H9 (cell line): ENCODE data around the gene CXCR5. TPM values are rescaled to one million over a fixed set of nuclear protein-coding genes. Genes with fewer than 3 reads are reported as not detected.

Experiments
- DNase-seq: peaks from one replicate; pipeline ENCODE4 v3.0.0-alpha.2; 2017
- H2AFZ ChIP-seq: one replicate; pipeline ENCODE4 v1.6.1; 2013; ENCODE audit warnings: mild to moderate bottlenecking, low read length, control low read depth, moderate library complexity
- H2AK5ac ChIP-seq: 2 replicates; pipeline ENCODE4 v1.6.1; 2013; ENCODE audit warnings: low read length, control low read depth, mixed read lengths; ENCODE audit not compliant: insufficient read length
- H2BK120ac ChIP-seq: one replicate; pipeline ENCODE4 v1.6.1; 2013; ENCODE audit warnings: low read depth, mild to moderate bottlenecking, low read length, control low read depth, inconsistent platforms; ENCODE audit not compliant: poor library complexity, severe bottlenecking
- H2BK12ac ChIP-seq: 2 replicates; pipeline ENCODE4 v1.6.1; 2013; ENCODE audit warnings: low read length, control low read depth, mixed read lengths, low read depth; ENCODE audit not compliant: insufficient read length
- H2BK15ac ChIP-seq: 2 replicates; pipeline ENCODE4 v1.6.1; 2013; ENCODE audit warnings: low read depth, low read length, control low read depth
- H2BK20ac ChIP-seq: one replicate; pipeline ENCODE4 v1.6.1; 2013; ENCODE audit warnings: low read depth, mild to moderate bottlenecking, low read length, control low read depth, inconsistent platforms; ENCODE audit not compliant: poor library complexity, severe bottlenecking
- H2BK5ac ChIP-seq: 2 replicates; pipeline ENCODE4 v1.6.1; 2013; ENCODE audit warnings: low read length, control low read depth, mixed read lengths; ENCODE audit not compliant: insufficient read length
- H3K14ac ChIP-seq: 2 replicates; pipeline ENCODE4 v1.6.1; 2013; ENCODE audit warnings: low read length, control low read depth; ENCODE audit not compliant: insufficient read depth
- H3K18ac ChIP-seq: 2 replicates; pipeline ENCODE4 v1.6.1; 2013; ENCODE audit warnings: low read depth, mild to moderate bottlenecking, mixed read lengths, low read length, control low read depth; ENCODE audit not compliant: insufficient read length
- H3K23ac ChIP-seq: 2 replicates; pipeline ENCODE4 v1.6.1; 2013; ENCODE audit warnings: low read length, control low read depth, mixed read lengths, low read depth; ENCODE audit not compliant: insufficient read length
- H3K23me2 ChIP-seq: 2 replicates; pipeline ENCODE4 v1.6.1; 2013; ENCODE audit warnings: low read depth, mild to moderate bottlenecking, mixed read lengths, low read length, control low read depth; ENCODE audit not compliant: insufficient read length, poor library complexity, severe bottlenecking
- H3K27ac ChIP-seq: 2 replicates; pipeline ENCODE4 v1.5.1; 2013; ENCODE audit warnings: low read length, control low read depth, mixed read lengths, low read depth; ENCODE audit not compliant: insufficient read length
- H3K27me3 ChIP-seq: 2 replicates; pipeline ENCODE4 v1.6.1; 2013; ENCODE audit warnings: low read length, control low read depth, inconsistent platforms; ENCODE audit not compliant: insufficient read depth
- H3K4ac ChIP-seq: 2 replicates; pipeline ENCODE4 v1.6.1; 2013; ENCODE audit warnings: low read depth, mild to moderate bottlenecking, control low read depth, inconsistent platforms, low read length, moderate library complexity
- H3K4me1 ChIP-seq: 2 replicates; pipeline ENCODE4 v1.6.1; 2013; ENCODE audit warnings: low read length, control low read depth, inconsistent platforms; ENCODE audit not compliant: insufficient read depth
- H3K4me2 ChIP-seq: 2 replicates; pipeline ENCODE4 v1.6.1; 2013; ENCODE audit warnings: low read length, control low read depth, mixed read lengths; ENCODE audit not compliant: insufficient read length, insufficient read depth
- H3K56ac ChIP-seq: 2 replicates; pipeline ENCODE4 v1.6.1; 2013; ENCODE audit warnings: low read depth, mild to moderate bottlenecking, mixed read lengths, low read length, control low read depth; ENCODE audit not compliant: insufficient read length
- H3K79me1 ChIP-seq: 2 replicates; pipeline ENCODE4 v1.6.1; 2013; ENCODE audit warnings: low read depth, mild to moderate bottlenecking, moderate library complexity, low read length, control low read depth, inconsistent platforms; ENCODE audit not compliant: insufficient read depth, poor library complexity, severe bottlenecking
- H3K79me2 ChIP-seq: 2 replicates; pipeline ENCODE4 v1.6.1; 2013; ENCODE audit warnings: low read length, control low read depth, inconsistent platforms; ENCODE audit not compliant: insufficient read depth
- H3K9ac ChIP-seq: 2 replicates; pipeline ENCODE4 v1.6.1; 2013; ENCODE audit warnings: low read length, control low read depth, mixed read lengths; ENCODE audit not compliant: insufficient read length; ENCODE audit errors: extremely low read depth
- H3K9me3 ChIP-seq: one replicate; pipeline ENCODE4 v1.6.1; 2013; ENCODE audit warnings: low read depth, low read length, inconsistent platforms; ENCODE audit not compliant: control insufficient read depth
- H3T11ph ChIP-seq: one replicate; pipeline ENCODE4 v1.6.1; 2013; ENCODE audit warnings: mild to moderate bottlenecking, low read length, control low read depth, inconsistent platforms
- H4K20me1 ChIP-seq: one replicate; pipeline ENCODE4 v1.6.1; 2013; ENCODE audit not compliant: control insufficient read depth, insufficient read length, insufficient read depth
- H4K5ac ChIP-seq: 2 replicates; pipeline ENCODE4 v1.6.1; 2013; ENCODE audit warnings: low read depth, mild to moderate bottlenecking, mixed read lengths, low read length, control low read depth; ENCODE audit not compliant: insufficient read length
- H4K8ac ChIP-seq: replicated peaks from 2 replicates; pipeline ENCODE4 v1.6.1; 2013; ENCODE audit warnings: low read length, control low read depth, mixed read lengths, low read depth; ENCODE audit not compliant: insufficient read length
- H4K91ac ChIP-seq: 2 replicates; pipeline ENCODE4 v1.6.1; 2013; ENCODE audit warnings: low read depth, mild to moderate bottlenecking, moderate library complexity, mixed read lengths, low read length, control low read depth; ENCODE audit not compliant: insufficient read length
- H3K27ac Mint-ChIP-seq, 3 experiments: 2 replicates in 2 of 3; 3 replicates in 1 of 3; pipeline ENCODE4 v1.8.0; 2020 to 2021; ENCODE audit warnings: mixed read lengths in 3 of 3, mild to moderate bottlenecking in 1 of 3, moderate library complexity in 1 of 3
- H3K27me3 Mint-ChIP-seq: 2 replicates; pipeline ENCODE4 v1.8.0; 2021; ENCODE audit warnings: low read depth, mild to moderate bottlenecking, moderate library complexity, mixed read lengths
- H3K36me3 Mint-ChIP-seq, 3 experiments: 2 replicates in 2 of 3; 3 replicates in 1 of 3; pipeline ENCODE4 v1.8.0; 2020 to 2021; ENCODE audit warnings: low read depth in 3 of 3, mixed read lengths in 3 of 3; ENCODE audit not compliant: insufficient read depth in 1 of 3
- H3K4me1 Mint-ChIP-seq, 2 experiments: 2 replicates each; pipeline ENCODE4 v1.8.0; 2020; ENCODE audit warnings: mixed read lengths in 2 of 2
- H3K4me3 Mint-ChIP-seq, 2 experiments: 2 replicates in 1 of 2; 3 replicates in 1 of 2; pipeline ENCODE4 v1.8.0; 2020 to 2021; ENCODE audit warnings: mild to moderate bottlenecking in 2 of 2, mixed read lengths in 2 of 2, moderate library complexity in 1 of 2
- H3K9me3 Mint-ChIP-seq, 2 experiments: 2 replicates in 1 of 2; 3 replicates in 1 of 2; pipeline ENCODE4 v1.8.0; 2020; ENCODE audit warnings: mild to moderate bottlenecking in 2 of 2, mixed read lengths in 2 of 2, moderate library complexity in 1 of 2
- CTCF ChIP-seq: fragments of 200-600 bp; sonication (generic); conservative IDR thresholded peaks from 3 replicates; pipeline ENCODE4 v1.8.0; 2021; ENCODE audit warnings: antibody characterized with exemption, mild to moderate bottlenecking
- WGBS: extraction: QIAGEN DNeasy Blood & Tissue Kit; methylation state at CpG from one replicate; pipeline ENCODE4 v1.1.7; 2013; ENCODE audit warnings: missing lambda C conversion rate, low lambda C conversion rate, mixed read lengths; ENCODE audit not compliant: insufficient read length; ENCODE audit errors: extremely low coverage; 5-methylcytosine and 5-hydroxymethylcytosine counted together
- total RNA-seq: library from RNA; stranded (reverse); gene quantifications from 2 replicates; pipeline ENCODE4 v1.2.1, GENCODE V29; 2021

The CXCR5 gene
- total RNA-seq, 1 experiment from 2014 or later, result 0.07 TPM

DNA sequence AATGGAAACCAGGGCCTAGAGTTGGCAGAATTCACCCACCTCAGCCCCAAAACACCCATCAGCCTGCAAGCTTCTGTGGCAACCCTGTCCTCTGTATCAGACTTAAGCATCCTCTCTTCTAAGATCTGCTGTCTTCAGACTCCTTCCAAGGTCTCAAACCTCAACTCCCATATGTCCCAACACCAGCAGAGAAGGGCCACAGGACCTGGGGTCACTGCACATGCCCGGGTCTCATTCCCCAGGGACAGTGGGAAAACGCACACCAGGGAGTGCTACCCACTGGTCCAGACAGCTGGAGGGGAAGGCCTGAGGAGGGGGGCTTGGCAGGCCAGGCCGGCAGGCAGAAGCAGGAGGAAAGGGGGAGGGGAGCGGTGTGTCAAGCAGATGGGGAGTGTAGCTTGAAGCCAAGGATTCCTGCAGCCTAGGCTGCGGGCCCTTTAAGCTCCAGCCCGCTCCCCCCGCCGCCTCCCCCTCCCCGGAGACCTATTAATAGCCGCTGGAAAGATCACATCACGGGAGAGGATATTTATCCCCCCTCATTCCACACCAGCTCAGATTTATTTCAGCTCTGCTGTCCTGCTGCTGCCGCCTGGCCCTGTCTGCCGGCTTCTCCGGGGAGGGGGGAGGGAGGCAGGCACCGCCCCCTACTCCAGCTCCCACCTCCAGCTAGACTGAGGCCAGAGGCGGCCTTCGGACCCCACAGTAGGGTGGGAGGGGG is 25.4 kb downstream of the CXCR5 start:
- no peak overlapping the region for H2BK5ac ChIP-seq
- H3K4ac ChIP-seq, result no peak overlapping the region
- peaks cover 13 to 37% (median 27%) of the 10 kb centered on the region in 3 experiments for H3K36me3 Mint-ChIP-seq
- peaks cover 14% of the 10 kb centered on the region for H3K23me2 ChIP-seq
- no peak overlapping the region for H2BK20ac ChIP-seq
- H4K20me1 ChIP-seq, result no peaks in the 10 kb centered on the region
- no peak overlapping the region for H4K5ac ChIP-seq
- no peak overlapping the region for H3K9ac ChIP-seq
- H3K27ac Mint-ChIP-seq, result peak overlapping the region; percentile 5 to 95 (median 77); a peak in 5 of 7 replicates
- H4K8ac ChIP-seq, result no peak overlapping the region
- TF ChIP-seq CTCF, result no peak
- no peak overlapping the region for H3T11ph ChIP-seq
- no peak overlapping the region for H2AFZ ChIP-seq
- no peak overlapping the region for H2AK5ac ChIP-seq
- H3K9me3 Mint-ChIP-seq, result no peaks in the 10 kb centered on the region; a peak in 1 of 5 replicates
- no peak overlapping the region for H3K14ac ChIP-seq
- peaks cover 47 to 58% of the 10 kb centered on the region in 2 experiments for H3K4me1 Mint-ChIP-seq
- no peak overlapping the region for H3K56ac ChIP-seq
- no peaks in the 10 kb centered on the region for H3K9me3 ChIP-seq
- H2BK15ac ChIP-seq, result no peak overlapping the region
- H4K91ac ChIP-seq, result no peak overlapping the region
- no peaks in the 10 kb centered on the region for H3K27me3 Mint-ChIP-seq
- no peak overlapping the region for H3K18ac ChIP-seq
- peak overlapping the region; percentile 59 to 76 for H3K4me3 Mint-ChIP-seq
- no peak overlapping the region for H2BK12ac ChIP-seq
- peak; percentile 79 for DNase-seq
- WGBS, result no CpG with 5 or more reads among the region's 17 CpGs
- no peak overlapping the region for H3K23ac ChIP-seq
- H3K4me2 ChIP-seq, result peak overlapping the region; percentile 65
- no peak overlapping the region for H3K27ac ChIP-seq
- H3K79me1 ChIP-seq, result no peaks in the 10 kb centered on the region
- peaks cover 2% of the 10 kb centered on the region; the same call in 1 of the 2 replicates for H3K4me1 ChIP-seq
- no peak overlapping the region for H2BK120ac ChIP-seq
- H3K27me3 ChIP-seq, result no peaks in the 10 kb centered on the region
- no peaks in the 10 kb centered on the region; the same call in 1 of the 2 replicates for H3K79me2 ChIP-seq
